Endodermal cell (in vitro differentiated cells): ENCODE data around the gene CNNM1. TPM values are rescaled to one million over a fixed set of nuclear protein-coding genes. Genes with fewer than 3 reads are reported as not detected.

ENCODE experiments used
- DNase-seq: peaks from one replicate; pipeline ENCODE4 v3.0.0-alpha.2; 2017
- H3K27ac ChIP-seq: 2 replicates; pipeline ENCODE4 v1.5.1; 2013; ENCODE audit warnings: mild to moderate bottlenecking, low read depth, low read length, moderate library complexity
- H3K27me3 ChIP-seq: 2 replicates; pipeline ENCODE4 v1.6.1; 2013; ENCODE audit warnings: mild to moderate bottlenecking, low read length, moderate library complexity; ENCODE audit not compliant: insufficient read depth, control insufficient read depth, poor library complexity, severe bottlenecking
- H3K36me3 ChIP-seq: 2 replicates; pipeline ENCODE4 v1.7.0; 2013; ENCODE audit warnings: mild to moderate bottlenecking, low read length, moderate library complexity; ENCODE audit not compliant: control insufficient read depth, insufficient read depth
- H3K4me1 ChIP-seq: one replicate; pipeline ENCODE4 v1.7.0; 2013; ENCODE audit warnings: low read length; ENCODE audit not compliant: control insufficient read depth, insufficient read depth
- H3K4me3 ChIP-seq: 2 replicates; pipeline ENCODE4 v1.5.1; 2013; ENCODE audit warnings: mild to moderate bottlenecking, low read length, moderate library complexity
- H3K9ac ChIP-seq: 2 replicates; pipeline ENCODE4 v1.6.1; 2013; ENCODE audit warnings: mild to moderate bottlenecking, low read length, moderate library complexity; ENCODE audit not compliant: poor library complexity, severe bottlenecking; ENCODE audit errors: extremely low read depth
- H3K9me3 ChIP-seq: 2 replicates; pipeline ENCODE4 v1.6.1; 2013; ENCODE audit warnings: mild to moderate bottlenecking, low read length, moderate library complexity; ENCODE audit not compliant: control insufficient read depth
- H3K27ac Mint-ChIP-seq: 2 replicates; pipeline ENCODE4 v1.8.0; 2020; ENCODE audit warnings: mixed read lengths
- H3K27me3 Mint-ChIP-seq: 2 replicates; pipeline ENCODE4 v1.8.0; 2021; ENCODE audit warnings: mild to moderate bottlenecking, mixed read lengths; ENCODE audit not compliant: insufficient read depth
- H3K36me3 Mint-ChIP-seq: 2 replicates; pipeline ENCODE4 v1.8.0; 2020; ENCODE audit warnings: low read depth, mixed read lengths
- H3K4me1 Mint-ChIP-seq: 2 replicates; pipeline ENCODE4 v1.8.0; 2020; ENCODE audit warnings: mixed read lengths
- H3K4me3 Mint-ChIP-seq: 2 replicates; pipeline ENCODE4 v1.8.0; 2020; ENCODE audit warnings: mild to moderate bottlenecking, moderate library complexity, mixed read lengths
- H3K9me3 Mint-ChIP-seq: 2 replicates; pipeline ENCODE4 v1.8.0; 2020; ENCODE audit warnings: mild to moderate bottlenecking, mixed read lengths
- WGBS, 2 experiments: methylation state at CpG; one replicate each; pipeline versions ENCODE4 v1.1.5 to v1.1.7; 2013; ENCODE audit warnings: missing lambda C conversion rate in 2 of 2, mixed read lengths in 1 of 2; ENCODE audit not compliant: insufficient coverage in 1 of 2, insufficient read length in 1 of 2; 5-methylcytosine and 5-hydroxymethylcytosine counted together
- total RNA-seq, 2 donors: library from RNA; stranded (reverse); fragmentation: NEBNext Ultra II Directional in 1 of 2; extraction: Animal tissue kit (Norgen Biotek cat#: 25700) in 1 of 2; gene quantifications; 2 replicates in 1 of 2; 3 replicates in 1 of 2; pipeline ENCODE4 v1.2.1, GENCODE V29; 2021
- TF ChIP-seq, protein P1 (sequence below): fragments of 200-600 bp; sonication (generic); conservative IDR thresholded peaks from 2 replicates; pipeline ENCODE4 v1.5.0; 2021; ENCODE audit warnings: antibody characterized with exemption, mild to moderate bottlenecking

The CNNM1 gene
- total RNA-seq, 2 donors from 2014 or later: 2.8 to 3.8 TPM

DNA sequence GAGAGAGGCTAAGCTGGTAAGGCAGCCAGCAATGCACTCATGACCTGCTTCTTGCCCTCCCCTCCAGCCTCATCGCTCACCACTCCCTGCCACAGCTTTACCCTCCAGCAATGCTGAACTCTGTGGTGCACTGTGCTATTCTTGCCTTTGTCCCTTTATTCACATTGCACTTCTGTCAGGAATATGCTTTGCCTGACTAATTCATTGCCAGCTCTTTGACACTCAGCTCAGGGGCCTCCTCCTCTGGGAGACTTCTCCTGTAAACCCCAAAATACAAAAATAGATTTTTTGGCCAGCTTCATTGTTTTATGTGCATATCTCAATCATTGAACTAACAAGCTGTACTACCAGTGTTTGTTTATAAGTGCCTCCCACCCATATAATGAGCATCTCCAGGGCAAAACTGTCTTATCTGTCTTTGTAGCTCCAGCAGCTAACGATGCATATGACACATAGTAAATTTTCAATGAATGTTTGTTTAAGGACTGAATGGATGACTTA, 8.2 kb downstream of the CNNM1 start:
- Mint-ChIP-seq H3K4me3 (no peak overlapping the region), H3K27ac (no peak overlapping the region), H3K9me3 (peaks cover 9% of the 10 kb centered on the region), H3K27me3 (peaks cover 17% of the 10 kb centered on the region), H3K36me3 (peaks cover 12% of the 10 kb centered on the region), H3K4me1 (peaks cover 18% of the 10 kb centered on the region)
- DNase-seq: no peak
- Histone ChIP-seq H3K4me1 (peaks cover 2% of the 10 kb centered on the region), H3K4me3 (no peak overlapping the region), H3K27me3 (peaks cover under 1% of the 10 kb centered on the region), H3K9me3 (peaks cover 12% of the 10 kb centered on the region), H3K9ac (no peak overlapping the region), H3K27ac (peak overlapping the region; percentile 9), H3K36me3 (peaks cover 32% of the 10 kb centered on the region)
- 83 to 94% methylated on average over 2 of the region's 2 CpGs for WGBS, 2 experiments
- TF ChIP-seq, protein P1, sequence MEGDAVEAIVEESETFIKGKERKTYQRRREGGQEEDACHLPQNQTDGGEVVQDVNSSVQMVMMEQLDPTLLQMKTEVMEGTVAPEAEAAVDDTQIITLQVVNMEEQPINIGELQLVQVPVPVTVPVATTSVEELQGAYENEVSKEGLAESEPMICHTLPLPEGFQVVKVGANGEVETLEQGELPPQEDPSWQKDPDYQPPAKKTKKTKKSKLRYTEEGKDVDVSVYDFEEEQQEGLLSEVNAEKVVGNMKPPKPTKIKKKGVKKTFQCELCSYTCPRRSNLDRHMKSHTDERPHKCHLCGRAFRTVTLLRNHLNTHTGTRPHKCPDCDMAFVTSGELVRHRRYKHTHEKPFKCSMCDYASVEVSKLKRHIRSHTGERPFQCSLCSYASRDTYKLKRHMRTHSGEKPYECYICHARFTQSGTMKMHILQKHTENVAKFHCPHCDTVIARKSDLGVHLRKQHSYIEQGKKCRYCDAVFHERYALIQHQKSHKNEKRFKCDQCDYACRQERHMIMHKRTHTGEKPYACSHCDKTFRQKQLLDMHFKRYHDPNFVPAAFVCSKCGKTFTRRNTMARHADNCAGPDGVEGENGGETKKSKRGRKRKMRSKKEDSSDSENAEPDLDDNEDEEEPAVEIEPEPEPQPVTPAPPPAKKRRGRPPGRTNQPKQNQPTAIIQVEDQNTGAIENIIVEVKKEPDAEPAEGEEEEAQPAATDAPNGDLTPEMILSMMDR: no peak

DNA sequence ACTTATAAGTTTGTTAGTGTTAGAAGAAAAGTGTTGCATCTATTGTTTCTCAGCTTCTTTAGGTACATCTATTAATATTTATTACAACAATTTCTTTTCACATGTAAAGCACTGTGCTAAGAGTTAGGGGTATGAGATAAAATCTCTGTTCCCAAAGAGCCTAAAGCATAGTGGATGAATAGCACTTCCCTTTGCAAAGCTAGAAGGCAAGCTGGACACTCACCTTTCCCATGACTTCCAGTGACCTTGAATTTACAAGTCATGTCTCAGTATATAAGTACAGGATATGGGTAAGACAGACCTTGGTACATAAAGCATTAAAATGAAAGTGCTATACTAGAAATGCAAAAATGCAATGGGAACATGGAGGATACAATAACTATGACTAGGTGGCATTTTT, 8.7 kb downstream of the CNNM1 start:
- no peak overlapping the region for H3K27ac ChIP-seq
- H3K36me3 ChIP-seq: peaks cover 32% of the 10 kb centered on the region
- H3K9me3 ChIP-seq: peaks cover 12% of the 10 kb centered on the region
- peaks cover 9% of the 10 kb centered on the region for H3K9me3 Mint-ChIP-seq
- no peaks in the 10 kb centered on the region for H3K27me3 ChIP-seq
- peaks cover 12% of the 10 kb centered on the region for H3K36me3 Mint-ChIP-seq
- H3K4me3 ChIP-seq: no peak overlapping the region
- peaks cover 19% of the 10 kb centered on the region for H3K4me1 Mint-ChIP-seq
- TF ChIP-seq, protein P1: no peak
- peaks cover 6% of the 10 kb centered on the region for H3K4me1 ChIP-seq
- H3K27me3 Mint-ChIP-seq: peaks cover 11% of the 10 kb centered on the region
- H3K4me3 Mint-ChIP-seq: no peak overlapping the region
- H3K9ac ChIP-seq: no peak overlapping the region
- DNase-seq: no peak
- no peak overlapping the region for H3K27ac Mint-ChIP-seq

DNA sequence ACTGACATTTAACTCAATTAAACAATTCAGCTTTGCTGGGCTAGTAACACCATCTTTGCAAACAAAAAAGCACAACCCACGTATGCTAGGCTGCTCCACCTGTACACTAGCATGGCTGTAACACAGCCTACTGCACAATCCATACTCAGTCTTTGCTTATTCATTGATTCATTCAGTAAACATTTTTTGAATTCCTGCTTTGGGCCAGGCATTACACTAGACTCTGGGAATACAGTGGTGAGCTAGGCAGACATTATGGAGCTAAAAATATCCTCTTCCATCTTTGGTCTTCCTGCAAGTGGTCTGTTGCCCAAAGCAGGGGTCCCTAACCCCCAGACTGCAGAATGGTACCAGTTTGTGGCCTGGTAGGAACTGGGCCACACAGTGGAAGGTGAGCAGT, 9.9 kb downstream of the CNNM1 start:
- DNase-seq: no peak
- Mint-ChIP-seq H3K27ac (no peak overlapping the region), H3K27me3 (peaks cover 5% of the 10 kb centered on the region), H3K4me1 (peaks cover 16% of the 10 kb centered on the region), H3K9me3 (peaks cover 9% of the 10 kb centered on the region), H3K4me3 (no peak overlapping the region), H3K36me3 (peaks cover 12% of the 10 kb centered on the region)
- H3K9ac ChIP-seq: no peak overlapping the region
- peaks cover 6% of the 10 kb centered on the region for H3K4me1 ChIP-seq
- no peaks in the 10 kb centered on the region for H3K27me3 ChIP-seq
- peaks cover 12% of the 10 kb centered on the region for H3K9me3 ChIP-seq
- peaks cover 29% of the 10 kb centered on the region for H3K36me3 ChIP-seq
- H3K4me3 ChIP-seq: peak overlapping the region; percentile 33
- H3K27ac ChIP-seq: no peak overlapping the region
- TF ChIP-seq, protein P1: no peak
- 88 to 100% methylated on average over 1 of the region's 1 CpG for WGBS, 2 experiments
